Endothelial cell (in vitro differentiated cells): ENCODE measurements around the gene IL17A. TPM values are rescaled to one million over a fixed set of nuclear protein-coding genes. Genes with fewer than 3 reads are reported as not detected.

Source experiments
- DNase-seq: peaks from one replicate; pipeline ENCODE4 v3.0.0; 2021; ENCODE audit warnings: low spot score
- H3K27ac Mint-ChIP-seq: one replicate; pipeline ENCODE4 v1.8.0; 2021; ENCODE audit warnings: mixed read lengths, inconsistent platforms; ENCODE audit not compliant: unreplicated experiment
- H3K27me3 Mint-ChIP-seq: one replicate; pipeline ENCODE4 v1.8.0; 2021; ENCODE audit warnings: mild to moderate bottlenecking, moderate library complexity, mixed read lengths, inconsistent platforms; ENCODE audit not compliant: unreplicated experiment
- H3K36me3 Mint-ChIP-seq: one replicate; pipeline ENCODE4 v1.8.0; 2021; ENCODE audit warnings: mild to moderate bottlenecking, low read depth, mixed read lengths, inconsistent platforms; ENCODE audit not compliant: unreplicated experiment
- H3K4me1 Mint-ChIP-seq: one replicate; pipeline ENCODE4 v1.8.0; 2021; ENCODE audit warnings: mild to moderate bottlenecking, mixed read lengths, inconsistent platforms; ENCODE audit not compliant: unreplicated experiment
- H3K4me3 Mint-ChIP-seq: one replicate; pipeline ENCODE4 v1.8.0; 2021; ENCODE audit warnings: mild to moderate bottlenecking, mixed read lengths, inconsistent platforms; ENCODE audit not compliant: unreplicated experiment
- H3K9me3 Mint-ChIP-seq: one replicate; pipeline ENCODE4 v1.8.0; 2021; ENCODE audit warnings: mixed read lengths, inconsistent platforms; ENCODE audit not compliant: unreplicated experiment
- CTCF ChIP-seq: fragments of 200-600 bp; sonication (generic); IDR thresholded peaks from one replicate; pipeline ENCODE4 v1.5.0; 2021; ENCODE audit warnings: antibody characterized with exemption; ENCODE audit not compliant: unreplicated experiment
- total RNA-seq: library from RNA; stranded (reverse); fragmentation: NEBNext Ultra II Directional; extraction: Animal tissue kit (Norgen Biotek cat#: 25700); gene quantifications from one replicate; pipeline ENCODE4 v1.2.1, GENCODE V29; 2021; ENCODE audit not compliant: unreplicated experiment

Gene IL17A
- total RNA-seq, 1 donor from 2014 or later, result not detected

DNA sequence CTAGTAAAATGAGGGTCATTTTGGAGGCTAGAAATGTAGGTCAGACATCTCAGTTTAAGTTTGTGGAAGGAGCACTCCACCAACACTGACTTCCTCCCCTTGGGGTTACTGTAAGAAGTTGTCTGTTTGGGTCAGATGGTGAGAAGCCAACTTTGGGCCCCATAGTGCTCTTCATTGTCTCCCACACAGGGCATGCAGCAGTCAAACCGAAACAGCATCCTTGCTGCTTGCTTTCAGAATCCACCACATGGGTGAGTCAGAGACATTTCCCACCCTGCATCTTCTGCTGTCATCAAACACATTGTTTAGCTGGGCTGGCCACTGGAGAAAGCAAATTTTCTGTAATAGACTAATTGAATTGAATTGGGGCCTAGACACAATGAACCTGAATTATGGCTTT is 41.3 kb downstream of the IL17A start:
- DNase-seq, result no peak
- no peak overlapping the region for H3K4me3 Mint-ChIP-seq
- no peaks in the 10 kb centered on the region for H3K36me3 Mint-ChIP-seq
- TF ChIP-seq CTCF, result no peak
- H3K27me3 Mint-ChIP-seq, result peaks cover 2% of the 10 kb centered on the region
- no peak overlapping the region for H3K27ac Mint-ChIP-seq
- H3K4me1 Mint-ChIP-seq, result peaks cover 5% of the 10 kb centered on the region
- H3K9me3 Mint-ChIP-seq, result no peaks in the 10 kb centered on the region

GRCh38 chr6:52230685-52231084 is 44.5 kb downstream of the IL17A start:
- no peak overlapping the region for H3K27ac Mint-ChIP-seq
- DNase-seq, result no peak
- H3K9me3 Mint-ChIP-seq, result no peaks in the 10 kb centered on the region
- TF ChIP-seq CTCF, result no peak
- H3K4me1 Mint-ChIP-seq, result peaks cover 5% of the 10 kb centered on the region
- no peaks in the 10 kb centered on the region for H3K36me3 Mint-ChIP-seq
- no peak overlapping the region for H3K4me3 Mint-ChIP-seq
- H3K27me3 Mint-ChIP-seq, result no peaks in the 10 kb centered on the region

DNA sequence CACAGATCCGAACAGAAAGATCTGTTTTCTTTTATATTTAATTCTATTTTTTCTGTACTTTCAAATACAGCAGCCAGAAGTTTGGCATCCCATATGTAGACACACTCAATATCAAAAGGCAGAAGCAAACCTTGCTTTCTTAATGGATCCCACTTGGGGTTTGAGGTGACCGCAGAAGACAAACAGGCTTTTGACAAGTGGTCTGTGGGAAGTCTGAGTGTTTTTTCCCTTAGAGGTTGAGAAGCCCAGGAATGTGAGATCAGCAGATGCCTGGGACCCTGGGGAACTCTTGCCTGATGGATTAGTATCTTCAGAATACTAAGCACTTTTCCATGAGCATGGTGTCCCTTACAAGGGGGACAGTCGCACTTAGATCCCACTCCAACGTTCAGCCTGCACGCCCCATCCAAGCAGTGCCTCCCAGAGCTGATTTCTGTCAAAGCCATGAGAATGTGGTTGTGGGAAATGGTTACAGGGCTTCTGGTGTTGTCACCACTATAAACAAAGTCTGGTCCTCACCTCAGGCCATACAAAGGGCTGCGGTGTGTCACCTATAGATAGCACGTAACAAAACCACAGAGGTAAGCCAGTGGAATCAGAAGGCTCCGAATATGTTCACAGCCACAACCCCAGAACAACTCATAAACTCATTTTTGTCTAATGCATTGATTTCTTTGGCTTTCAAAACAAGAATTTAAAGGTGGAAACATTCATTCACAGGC is 45.4 kb downstream of the IL17A start:
- Mint-ChIP-seq H3K9me3 (no peaks in the 10 kb centered on the region), H3K27me3 (no peaks in the 10 kb centered on the region), H3K27ac (no peak overlapping the region), H3K4me1 (peaks cover 5% of the 10 kb centered on the region), H3K36me3 (no peaks in the 10 kb centered on the region), H3K4me3 (no peak overlapping the region)
- no peak for DNase-seq
- no peak for TF ChIP-seq CTCF

DNA sequence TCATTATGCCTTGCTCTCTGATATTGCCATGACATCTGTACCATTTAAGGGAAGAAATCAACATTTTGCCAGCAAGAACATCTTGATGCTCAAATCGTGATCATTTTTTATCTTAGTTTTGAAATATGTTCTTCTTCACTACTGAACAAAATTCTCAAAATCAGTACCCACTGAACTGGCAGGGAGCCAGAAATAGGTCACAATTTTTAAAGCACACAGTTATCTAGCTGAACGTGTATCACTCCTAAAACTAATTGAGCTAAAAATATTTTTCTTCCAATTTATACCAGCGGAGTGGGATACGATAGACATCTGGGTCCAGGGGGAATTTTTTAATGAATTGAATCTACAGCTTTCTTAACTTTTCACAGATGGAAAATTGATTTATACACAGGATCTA is 46.8 kb downstream of the IL17A start:
- DNase-seq, result no peak
- Mint-ChIP-seq H3K36me3 (no peaks in the 10 kb centered on the region), H3K27ac (no peak overlapping the region), H3K4me3 (no peak overlapping the region), H3K9me3 (no peaks in the 10 kb centered on the region), H3K4me1 (peaks cover 5% of the 10 kb centered on the region), H3K27me3 (peaks cover 1% of the 10 kb centered on the region)
- TF ChIP-seq CTCF, result no peak

- H3K27me3 Mint-ChIP-seq, result peaks cover 1% of the 10 kb centered on the region
- no peak for TF ChIP-seq CTCF
- peak; percentile 49 for DNase-seq
- no peak overlapping the region for H3K27ac Mint-ChIP-seq
- H3K4me1 Mint-ChIP-seq, result peaks cover 5% of the 10 kb centered on the region
- H3K36me3 Mint-ChIP-seq, result no peaks in the 10 kb centered on the region
- H3K4me3 Mint-ChIP-seq, result no peak overlapping the region
- H3K9me3 Mint-ChIP-seq, result no peaks in the 10 kb centered on the region
Observed at GRCh38 chr6:52233975-52234823, 48.0 kb downstream of the IL17A start.
